NK-92 treated with Interleukin-12 subunit alpha and Interleukin-12 subunit beta, amount 100 ng/mL, for 24 hours (cell line): Measurements from ENCODE around the gene PROKR1.
"Not testable (repeated sequence)": the region's sequence is repeated elsewhere in the genome, so short reads cannot be mapped to it uniquely, and the experiment has no call there.

Experiments used
- DNase-seq: peaks from one replicate; lab custom pipeline; 2025; lab: John Stamatoyannopoulos, UW

PROKR1 gene

DNA sequence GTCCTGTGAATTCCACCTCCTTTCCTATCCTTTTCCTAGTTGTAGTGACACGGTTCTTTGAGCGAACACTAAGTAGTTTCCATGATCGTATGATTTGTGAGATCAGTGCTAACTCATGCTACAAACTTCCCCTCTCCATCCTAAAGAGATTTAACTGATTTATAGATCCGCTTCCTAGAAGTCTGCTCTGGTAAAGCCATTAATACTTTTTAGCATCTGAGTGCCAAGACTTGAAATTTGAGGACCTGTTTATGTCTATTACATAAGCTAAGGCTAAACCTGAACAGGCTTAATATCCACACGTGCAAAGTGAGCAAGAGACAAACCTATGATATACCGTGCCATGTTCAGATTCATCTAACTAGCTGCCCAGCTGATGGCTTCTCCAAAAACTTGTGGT is 14.9 kb downstream of the PROKR1 start:
- no peak for DNase-seq

DNA sequence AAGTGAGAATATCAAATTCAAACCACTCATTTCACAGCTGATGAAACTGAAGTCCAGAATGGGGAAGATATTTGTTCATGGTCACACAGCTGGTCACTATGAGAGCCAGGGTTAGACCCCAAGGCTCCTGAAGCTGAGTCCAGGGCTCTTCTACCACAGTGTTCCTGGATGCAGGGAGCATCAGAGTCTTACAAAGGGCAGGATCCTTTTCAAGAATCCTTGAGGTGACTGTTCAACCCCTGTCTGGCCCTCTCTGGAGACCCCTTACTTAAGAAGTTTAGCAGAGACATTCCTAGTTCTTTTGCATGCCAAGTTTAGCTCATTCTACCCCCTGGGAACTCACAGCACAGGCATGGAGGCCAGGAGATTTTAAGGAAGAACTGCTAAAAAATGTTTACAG is 15.7 kb downstream of the PROKR1 start:
- no peak for DNase-seq

DNA sequence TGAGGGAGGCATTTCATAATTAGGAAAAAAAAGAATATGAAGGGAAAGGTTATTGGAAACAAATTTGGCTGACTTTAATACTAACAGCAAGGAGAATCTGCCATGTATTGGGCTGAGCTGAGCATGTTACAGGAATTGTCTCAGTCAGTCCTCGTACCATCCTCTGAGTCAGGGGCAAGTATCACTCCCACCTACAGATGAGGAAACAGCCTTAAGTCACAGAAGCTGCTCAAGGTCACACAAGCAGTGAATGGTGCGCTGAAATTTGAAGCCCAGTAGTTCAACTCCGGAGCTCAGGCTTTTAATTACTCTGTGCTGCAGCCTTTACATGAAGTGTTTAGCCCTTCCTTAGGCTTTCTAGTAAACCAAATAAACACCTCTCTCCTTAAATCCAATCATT is 17.3 kb downstream of the PROKR1 start:
- no peak for DNase-seq

DNA sequence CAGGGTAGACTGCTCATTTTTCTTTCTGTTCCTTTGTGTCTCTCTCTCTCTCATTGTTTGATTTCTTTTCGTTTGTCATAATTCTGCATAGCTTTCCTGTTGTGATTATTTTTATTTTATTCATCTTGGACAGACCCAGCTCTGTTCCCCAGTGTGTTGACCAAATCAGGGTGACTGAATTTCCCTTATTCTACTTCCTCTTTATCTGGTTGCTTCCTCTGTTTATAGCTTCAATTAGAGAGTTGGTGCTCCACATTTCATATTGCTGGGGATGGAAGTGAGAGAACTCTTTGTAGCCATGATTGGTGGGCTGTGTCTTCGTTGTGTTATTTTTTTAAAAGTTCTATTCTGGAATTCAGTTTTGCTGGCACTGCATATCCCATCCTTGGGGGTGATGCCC is 19.1 kb downstream of the PROKR1 start:
- DNase-seq, result no peak

DNA sequence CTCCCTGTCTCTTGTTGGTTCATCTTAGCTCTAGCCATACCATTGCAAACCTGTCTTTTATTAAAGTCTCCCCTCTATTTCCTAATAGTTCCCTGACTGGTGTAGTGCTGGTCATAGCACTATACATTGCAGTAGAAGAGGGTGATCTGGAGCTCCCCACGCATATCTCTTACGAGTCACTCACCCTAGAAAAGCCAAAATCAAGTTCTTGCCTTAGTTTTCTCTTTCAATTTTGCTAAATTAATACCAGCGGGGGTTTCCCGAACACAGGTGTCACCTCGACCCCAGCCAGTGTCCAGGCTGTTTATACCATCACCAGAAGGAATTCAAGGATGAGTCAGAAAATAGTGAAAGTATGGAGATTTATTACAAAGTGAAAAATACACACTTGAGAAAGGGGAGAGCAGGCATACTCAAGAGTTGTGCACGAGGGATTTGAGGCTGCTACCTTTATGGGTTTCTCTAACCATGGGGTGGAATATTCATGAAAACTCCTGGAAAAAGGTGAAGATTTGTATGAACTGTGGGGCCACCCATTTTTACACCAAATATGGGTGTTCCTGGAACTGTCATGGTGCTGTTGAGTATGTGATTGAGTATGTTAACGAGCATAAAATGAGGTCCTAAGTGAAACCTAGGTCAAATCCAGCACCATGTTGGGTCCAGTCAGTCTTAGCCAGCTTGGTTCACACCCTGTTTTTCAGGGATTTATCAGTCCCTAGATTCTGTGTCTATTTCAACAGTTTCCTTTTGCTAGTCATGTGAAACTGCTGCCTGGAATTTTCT is 20.2 kb downstream of the PROKR1 start:
- DNase-seq, result no peak

DNA sequence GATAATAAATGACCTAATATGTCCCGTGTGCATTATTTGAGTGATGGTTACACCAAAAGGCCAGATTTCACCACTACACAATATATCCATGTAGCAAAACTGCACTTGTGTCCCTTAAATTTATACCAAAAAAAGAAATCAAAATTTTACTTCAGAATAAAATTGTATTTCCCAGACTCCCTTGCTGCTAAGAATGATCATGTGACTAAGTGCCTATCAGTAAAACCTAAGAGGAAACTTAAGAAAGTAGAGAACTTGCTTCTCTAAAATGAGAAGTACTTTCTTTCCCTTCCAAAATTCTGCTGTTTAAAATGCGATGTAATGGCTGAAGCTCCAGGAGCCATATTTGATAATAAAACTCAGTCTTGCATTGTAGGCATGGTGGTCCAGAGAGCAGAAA is 24.0 kb downstream of the PROKR1 start:
- no peak for DNase-seq

DNA sequence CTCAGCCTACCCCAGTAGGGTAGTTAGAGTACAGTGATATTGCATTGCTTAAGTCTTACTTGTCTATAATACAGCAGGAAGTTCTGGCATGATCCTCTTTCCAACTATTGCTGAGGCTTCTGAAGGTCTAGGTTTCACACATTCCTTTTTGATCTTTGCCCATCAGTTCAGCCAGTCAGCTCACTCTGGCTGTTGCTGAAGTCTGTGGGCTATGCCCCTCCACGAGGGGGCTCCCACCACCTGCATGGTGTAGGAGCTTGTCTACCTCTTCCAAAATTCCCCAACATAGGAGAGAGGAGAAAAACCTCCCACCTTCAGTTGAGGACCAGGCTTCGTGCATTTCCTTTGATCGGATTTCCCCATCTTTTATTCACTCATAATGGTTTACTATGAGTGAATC is 26.3 kb downstream of the PROKR1 start:
- DNase-seq, result no peak

DNA sequence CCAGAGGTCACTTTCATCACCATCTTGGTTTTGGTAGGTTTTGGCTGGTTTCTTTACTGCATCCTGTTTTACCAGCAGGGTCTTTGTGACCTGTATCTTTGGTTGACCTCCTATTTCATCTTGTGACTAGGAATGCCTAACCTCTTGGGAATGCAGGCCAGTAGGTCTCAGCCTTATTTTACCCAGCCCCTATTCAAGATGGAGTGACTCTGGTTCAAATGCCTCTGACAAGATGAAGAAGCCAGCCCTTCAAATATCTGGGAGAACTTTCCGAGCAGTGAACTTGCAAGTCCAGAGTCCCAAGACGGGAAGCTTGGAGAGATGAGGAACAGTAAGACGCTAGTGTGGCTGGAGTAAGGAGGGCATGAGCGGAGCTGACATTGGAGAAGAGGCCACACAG is 28.6 kb downstream of the PROKR1 start:
- DNase-seq, result no peak

DNA sequence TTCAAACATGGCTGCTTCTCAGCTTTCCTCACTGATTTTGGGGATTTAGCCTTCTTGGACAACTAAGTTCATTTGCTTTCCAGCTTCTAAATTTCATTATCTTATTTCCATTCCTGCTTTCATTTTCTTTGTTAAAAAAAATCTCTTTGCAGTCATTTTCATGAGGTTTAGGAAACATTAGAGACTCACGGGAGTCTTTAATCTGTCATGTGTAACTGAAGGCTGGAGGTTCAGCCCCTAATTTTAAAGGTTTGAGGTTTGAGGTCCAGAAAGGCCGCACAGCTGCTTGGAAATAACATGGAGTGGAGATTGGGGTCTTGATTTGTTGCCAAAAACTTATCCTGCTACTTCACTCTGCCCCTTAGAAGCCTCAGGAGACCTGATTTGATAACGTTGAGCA is 30.3 kb downstream of the PROKR1 start:
- DNase-seq, result no peak

DNA sequence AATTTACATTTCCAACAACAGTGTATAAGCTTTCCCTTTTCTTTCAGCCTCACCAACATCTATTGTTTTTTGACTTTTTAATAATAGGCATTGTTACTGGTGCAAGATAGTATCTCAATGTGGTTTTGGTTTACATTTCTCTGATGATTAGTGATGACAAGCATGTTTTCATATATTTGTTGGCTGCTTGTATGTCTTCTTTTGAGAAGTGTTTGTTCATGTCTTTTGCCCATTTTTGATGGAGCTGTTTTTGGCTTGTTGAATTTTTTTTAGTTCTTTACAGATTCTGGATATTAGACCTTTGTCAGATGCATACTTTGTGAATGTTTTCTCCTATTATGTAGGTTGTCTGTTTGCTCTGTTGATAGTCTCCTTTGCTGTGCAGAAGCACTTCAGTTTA is 32.1 kb downstream of the PROKR1 start:
- DNase-seq, result no peak

DNA sequence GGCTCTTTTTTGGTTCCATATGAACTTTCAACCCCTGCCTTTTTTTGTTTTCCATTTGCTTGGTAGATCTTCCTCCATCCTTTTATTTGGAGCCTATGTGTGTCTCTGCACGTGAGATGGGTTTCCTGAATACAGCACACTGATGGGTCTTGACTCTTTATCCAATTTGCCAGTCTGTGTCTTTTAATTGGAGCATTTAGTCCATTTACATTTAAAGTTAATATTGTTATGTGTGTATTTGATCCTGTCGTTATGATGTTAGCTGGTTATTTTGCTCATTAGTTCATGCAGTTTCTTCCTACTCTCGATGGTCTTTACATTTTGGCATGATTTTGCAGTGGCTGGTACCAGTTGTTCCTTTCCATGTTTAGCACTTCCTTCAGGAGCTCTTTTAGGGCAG is 34.5 kb downstream of the PROKR1 start:
- not testable (repeated sequence) for DNase-seq

DNA sequence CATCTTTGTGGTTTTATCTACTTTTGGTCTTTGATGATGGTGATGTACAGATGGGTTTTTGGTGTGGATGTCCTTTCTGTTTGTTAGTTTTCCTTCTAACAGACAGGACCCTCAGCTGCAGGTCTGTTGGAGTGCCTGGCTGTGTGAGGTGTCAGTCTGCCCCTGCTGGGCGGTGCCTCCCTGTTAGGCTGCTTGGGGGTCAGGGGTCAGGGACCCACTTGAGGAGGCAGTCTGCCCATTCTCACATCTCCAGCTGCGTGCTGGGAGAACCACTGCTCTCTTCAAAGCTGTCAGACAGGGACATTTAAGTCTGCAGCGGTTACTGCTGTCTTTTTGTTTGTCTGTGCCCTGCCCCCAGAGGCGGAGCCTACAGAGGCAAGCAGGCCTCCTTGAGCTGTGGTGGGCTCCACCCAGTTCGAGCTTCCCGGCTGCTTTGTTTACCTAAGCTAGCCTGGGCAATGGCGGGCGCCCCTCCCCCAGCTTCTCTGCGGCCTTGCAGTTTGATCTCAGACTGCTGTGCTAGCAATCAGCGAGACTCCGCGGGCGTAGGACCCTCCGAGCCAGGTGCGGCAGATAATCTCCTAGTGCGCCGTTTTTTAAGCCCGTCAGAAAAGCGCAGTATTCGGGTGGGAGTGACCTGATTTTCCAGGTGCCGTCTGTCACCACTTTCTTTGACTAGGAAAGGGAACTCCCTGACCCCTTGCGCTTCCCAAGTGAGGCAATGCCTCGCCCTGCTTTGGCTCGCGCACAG is 36.0 kb downstream of the PROKR1 start:
- not testable (repeated sequence) for DNase-seq

DNA sequence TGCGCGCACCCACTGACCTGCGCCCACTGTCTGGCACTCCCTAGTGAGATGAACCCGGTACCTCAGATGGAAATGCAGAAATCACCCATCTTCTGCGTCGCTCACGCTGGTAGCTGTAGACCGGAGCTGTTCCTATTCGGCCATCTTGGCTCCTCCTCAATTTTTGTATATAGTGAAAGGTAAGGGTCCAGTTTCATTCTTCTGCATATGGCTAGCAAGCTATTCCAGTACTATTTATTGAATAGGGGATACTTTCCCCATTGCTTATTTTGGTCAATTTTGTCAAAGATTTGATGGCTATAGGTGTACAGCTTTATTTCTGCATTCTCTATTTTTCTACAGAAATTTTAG is 36.5 kb downstream of the PROKR1 start:
- not testable (repeated sequence) for DNase-seq

DNA sequence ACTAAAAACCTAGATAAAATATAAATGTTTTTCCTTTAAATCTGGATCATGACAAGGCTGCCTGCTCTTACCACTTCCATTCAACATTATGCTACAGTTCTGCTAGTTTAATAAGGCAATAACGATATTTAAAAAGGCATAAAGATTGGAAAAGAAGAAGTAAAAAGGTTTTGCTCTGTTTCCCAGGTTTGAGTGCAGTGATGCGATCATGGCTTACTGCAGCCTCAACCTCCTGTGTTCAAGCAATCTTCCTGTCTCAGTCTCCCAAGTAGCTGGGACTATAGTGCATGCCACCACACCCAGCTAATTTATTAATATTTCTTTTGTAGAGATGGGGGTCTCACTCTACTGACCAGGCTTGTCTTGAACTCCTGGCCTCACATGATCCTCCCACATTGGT is 40.8 kb downstream of the PROKR1 start:
- no peak for DNase-seq

DNA sequence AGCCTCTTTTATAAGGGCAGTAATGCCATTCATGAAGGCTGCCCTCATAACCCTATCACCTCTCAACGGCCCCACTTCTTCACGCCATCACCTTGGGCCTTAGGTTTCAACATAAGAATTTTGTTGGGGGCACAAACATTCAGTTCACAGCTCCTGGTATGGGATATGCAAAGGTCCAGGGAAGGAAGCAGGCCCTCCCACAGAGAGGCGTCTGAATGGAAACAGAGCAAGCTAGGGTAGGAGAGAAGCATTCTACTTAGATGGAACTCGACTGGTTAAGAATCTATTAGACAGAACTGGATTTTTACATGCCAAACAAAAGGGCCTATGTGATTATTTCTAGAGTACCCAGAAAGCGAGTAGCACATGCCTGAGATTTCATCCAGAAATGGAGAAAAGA is 42.8 kb downstream of the PROKR1 start:
- no peak for DNase-seq

DNA sequence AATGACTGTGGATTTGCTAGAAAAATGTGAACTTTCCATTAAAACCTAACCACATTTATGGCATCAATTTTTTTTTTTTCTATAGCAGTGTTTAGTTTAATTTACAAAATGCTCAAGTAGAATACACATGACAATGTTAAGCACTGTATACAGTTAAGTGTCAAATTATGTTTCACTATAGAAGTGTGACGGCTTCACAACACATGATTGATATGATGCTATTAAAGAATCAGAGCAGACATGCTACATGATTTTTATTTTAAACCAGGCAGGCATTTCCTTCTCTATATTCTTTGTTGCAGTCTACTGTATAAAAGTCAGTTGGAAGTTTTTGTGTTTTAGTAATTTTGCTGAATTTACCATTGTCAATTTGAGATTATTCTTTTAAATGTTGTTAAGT is 43.6 kb downstream of the PROKR1 start:
- no peak for DNase-seq

DNA sequence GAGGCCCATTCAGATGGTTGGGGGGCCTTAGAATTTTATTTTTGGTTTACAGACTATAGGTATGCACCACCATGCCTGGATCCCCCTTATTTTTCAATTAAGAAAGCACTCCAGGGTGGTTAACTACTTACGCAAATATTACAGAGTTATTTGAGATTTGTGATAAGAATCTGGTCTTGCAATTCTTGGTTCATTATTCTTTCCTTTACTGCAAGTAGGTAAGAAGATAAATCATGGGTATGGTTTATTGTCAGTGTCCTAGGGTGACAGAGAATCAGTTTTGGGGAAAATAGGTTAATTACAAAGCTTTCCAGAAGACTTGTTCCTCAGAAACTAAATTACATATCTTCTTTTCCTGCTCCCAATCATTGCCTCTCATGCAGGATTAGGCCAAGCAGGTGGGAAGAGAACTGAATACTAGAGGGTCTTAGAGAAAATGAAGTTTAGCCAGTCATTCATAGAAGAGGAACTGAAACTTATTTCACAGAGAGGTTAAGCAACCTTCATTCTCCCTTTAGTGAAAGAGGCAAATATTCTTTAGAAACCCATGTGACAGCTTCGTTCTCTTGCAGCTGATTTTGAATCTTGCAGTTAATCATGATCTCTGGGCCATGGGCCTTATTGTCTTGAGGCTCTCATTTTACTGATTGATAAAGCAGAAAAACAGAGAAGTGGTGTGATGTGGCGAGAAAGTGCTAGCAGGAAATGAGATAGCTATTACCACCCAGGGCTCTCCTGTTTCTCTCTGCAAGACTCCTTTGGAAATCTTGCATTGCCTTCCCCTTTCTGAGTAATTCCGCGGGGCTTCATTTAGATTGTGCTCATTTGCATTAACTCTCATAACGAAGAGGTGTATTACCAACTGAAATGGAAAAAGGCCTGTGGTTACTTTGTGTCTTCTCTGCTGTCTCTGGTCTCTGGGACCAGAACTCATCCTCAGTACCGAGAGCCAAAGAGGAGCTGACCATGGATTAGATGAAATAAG is 46.5 kb downstream of the PROKR1 start:
- no peak for DNase-seq

DNA sequence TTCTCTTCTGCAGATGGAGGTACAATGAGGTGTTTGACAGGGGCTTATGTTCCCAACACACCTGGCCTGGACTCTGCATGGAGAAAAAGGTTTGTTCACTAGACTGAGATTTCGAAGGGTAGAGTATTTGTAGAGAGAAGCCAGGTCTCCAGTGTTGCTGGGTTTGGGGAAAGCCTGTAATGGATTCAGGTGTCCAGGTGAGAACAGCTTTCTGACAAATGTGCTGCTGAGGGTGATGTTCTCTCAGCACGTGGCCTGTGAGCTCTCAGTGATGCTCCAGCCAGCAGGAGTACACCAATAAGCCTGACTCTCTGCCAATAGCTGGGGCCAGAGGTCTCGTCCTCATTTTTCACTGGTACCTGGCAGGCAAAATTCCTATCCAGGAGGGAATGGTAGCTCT is 47.5 kb downstream of the PROKR1 start:
- no peak for DNase-seq

DNA sequence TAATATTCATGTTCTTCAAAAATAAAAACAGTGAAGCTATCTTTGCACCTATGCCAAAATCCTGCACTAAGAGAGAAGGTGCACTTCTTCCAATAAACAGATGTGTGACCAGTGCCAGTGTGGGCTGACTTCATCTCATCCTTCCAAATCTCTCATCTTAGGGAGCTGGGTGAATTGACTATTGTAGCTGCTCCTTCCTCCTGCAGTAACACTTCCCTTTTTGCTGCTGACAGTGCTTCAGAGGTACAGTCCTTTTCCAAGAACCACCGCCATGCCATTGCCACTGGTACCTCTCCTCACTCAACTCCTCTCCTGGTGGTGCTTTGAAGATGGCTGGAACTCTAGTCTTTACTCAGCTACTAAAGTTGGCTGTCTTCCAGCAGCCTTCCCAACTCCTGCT is 49.1 kb downstream of the PROKR1 start:
- DNase-seq, result no peak

DNA sequence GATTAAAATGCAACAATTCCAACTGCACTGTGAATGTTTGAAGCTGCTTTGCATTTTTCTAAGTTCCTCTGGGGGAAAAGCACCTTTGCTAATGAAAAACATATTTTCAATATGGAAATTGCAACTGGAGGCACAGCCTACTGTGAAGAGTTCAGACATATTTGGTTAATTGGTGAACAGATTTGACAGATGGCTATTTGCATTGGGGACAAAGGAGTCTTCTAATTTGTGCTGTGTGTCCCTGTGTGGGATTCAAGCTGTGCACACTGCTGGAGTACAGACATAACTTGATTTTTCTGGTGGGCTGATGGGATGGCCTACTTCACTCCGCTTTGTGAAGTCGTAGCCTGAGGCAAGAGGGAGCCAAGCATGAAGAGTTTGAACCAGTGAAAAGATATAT is 50.6 kb downstream of the PROKR1 start:
- DNase-seq, result no peak

DNA sequence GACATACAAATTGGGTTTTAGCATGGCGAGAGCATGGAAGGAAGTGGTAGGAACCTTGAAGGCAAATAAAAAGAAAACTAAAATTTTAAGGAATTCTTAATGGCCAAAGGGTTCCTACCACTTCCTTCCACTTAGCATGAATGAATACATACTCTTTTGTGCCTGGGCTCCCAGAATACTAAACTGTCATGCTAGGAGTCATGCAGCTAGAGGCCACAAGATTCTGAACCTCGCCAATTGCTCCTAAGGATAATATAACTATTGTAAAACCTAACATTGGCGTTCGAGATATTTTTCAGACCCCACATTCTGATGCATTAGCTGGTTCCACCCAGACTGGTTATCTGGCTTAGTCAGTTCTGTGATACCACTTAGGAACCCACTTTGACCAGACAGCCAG is 52.6 kb downstream of the PROKR1 start:
- no peak for DNase-seq

DNA sequence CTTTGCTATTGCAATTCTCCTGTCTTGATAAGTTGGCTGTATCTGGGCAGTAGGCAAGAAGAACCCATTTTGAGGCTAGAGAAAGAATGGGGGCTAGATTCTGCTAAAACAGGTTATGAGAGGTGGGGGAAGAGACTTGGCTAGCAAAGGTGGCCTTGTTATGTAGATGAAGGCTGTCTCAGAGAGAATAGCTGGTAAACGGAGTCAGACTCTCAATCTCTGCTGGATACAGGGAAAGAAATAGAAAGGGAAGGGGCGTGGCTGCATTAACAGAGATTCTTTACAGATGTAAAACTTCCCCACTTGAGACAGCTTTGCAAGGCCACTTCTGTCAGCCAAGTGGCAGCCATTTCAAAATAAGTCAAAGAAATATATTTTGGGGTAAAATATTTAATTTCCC is 53.2 kb downstream of the PROKR1 start:
- no peak for DNase-seq
